Measurements from ENCODE around the gene SULT1E1. TPM values are rescaled to one million over a fixed set of nuclear protein-coding genes. Genes with fewer than 3 reads are reported as not detected.

SULT1E1 gene
- total RNA-seq, 1 donor from 2014 or later, result 1.4 TPM

DNA sequence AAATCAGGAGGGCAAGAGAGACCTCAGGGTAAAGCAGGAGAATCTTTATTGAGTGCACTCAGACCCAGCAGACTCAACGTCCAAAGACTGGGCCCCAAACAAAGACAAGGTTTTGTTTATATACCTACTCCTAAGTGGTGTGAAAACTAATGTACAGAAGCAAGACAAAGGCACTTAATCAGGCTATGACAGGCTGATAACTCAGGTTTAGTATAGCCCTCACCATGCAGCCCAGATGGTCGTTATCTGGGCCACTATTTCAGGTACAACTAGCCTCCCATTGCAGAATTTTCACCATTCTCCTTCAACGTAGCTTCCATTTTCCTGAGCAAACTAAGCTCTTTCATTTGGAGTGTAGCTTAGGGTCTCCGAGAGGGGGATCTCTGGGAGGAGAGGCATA, 36.9 kb downstream of the SULT1E1 start:
- no peak overlapping the region for H3K27ac ChIP-seq
- intact Hi-C loops (cut with DNase I), result no loop called here

DNA sequence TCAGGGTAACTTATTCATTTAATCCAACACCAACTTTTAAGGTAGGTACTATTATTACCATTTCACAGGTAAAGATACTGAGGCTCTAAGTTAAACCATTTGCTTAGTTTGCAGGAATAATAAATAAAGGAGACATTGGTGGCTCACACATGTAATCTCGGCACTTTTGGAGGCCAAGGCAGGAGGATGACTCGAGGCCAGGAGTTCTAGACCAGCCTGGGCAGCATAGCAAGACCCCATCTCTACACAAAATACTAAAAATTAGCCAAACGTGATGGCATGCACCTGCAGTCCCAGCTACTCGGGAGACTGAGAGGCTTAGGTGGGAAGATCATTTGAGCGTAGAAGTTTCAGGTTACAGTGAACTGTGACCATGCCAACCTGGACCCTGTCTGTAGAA, 37.7 kb downstream of the SULT1E1 start:
- intact Hi-C loops (cut with DNase I), result no loop called here

More for the DNA sequence above, 36.9 kb downstream of the SULT1E1 start:
- Histone ChIP-seq H3K4me3 (no peak overlapping the region), H3K4me1 (no peaks in the 10 kb centered on the region), H3K36me3 (no peaks in the 10 kb centered on the region), H3K9me3 (no peaks in the 10 kb centered on the region), H3K27me3 (no peaks in the 10 kb centered on the region)
- no peak for DNase-seq
- no peak for ATAC-seq
- TF ChIP-seq, protein P1, sequence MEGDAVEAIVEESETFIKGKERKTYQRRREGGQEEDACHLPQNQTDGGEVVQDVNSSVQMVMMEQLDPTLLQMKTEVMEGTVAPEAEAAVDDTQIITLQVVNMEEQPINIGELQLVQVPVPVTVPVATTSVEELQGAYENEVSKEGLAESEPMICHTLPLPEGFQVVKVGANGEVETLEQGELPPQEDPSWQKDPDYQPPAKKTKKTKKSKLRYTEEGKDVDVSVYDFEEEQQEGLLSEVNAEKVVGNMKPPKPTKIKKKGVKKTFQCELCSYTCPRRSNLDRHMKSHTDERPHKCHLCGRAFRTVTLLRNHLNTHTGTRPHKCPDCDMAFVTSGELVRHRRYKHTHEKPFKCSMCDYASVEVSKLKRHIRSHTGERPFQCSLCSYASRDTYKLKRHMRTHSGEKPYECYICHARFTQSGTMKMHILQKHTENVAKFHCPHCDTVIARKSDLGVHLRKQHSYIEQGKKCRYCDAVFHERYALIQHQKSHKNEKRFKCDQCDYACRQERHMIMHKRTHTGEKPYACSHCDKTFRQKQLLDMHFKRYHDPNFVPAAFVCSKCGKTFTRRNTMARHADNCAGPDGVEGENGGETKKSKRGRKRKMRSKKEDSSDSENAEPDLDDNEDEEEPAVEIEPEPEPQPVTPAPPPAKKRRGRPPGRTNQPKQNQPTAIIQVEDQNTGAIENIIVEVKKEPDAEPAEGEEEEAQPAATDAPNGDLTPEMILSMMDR (IDR thresholded peaks at IDR 0.05), result no peak

DNA sequence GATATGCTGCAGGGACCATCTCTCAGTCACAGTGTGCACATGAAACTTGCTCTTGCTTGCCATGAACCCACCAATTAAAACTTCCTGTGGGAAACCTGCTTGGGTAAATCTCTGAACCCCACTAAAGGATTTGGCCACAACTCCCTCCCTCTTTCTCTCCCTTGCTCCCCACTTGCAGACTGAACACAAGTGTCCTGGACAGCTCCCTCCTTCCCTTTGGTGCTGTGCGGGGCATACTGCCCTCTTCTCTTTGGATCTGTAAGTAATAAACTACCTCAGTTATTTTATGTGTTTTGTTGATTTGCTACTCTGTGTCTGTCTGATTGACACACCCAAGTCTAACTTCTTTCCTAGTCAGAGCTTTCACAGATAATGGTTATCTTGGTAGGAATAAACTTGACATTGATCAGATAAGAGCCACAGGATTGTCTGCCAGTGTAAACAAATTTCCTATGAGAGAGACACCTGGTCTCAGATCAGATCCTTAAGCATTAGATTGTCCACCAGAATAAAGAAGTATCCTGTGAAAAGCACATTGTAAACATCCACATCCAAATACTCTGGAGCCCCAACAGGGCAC, 41.8 kb downstream of the SULT1E1 start:
- no peak overlapping the region for H3K27ac ChIP-seq
- ATAC-seq (no peak), DNase-seq (no peak)
- H3K36me3 ChIP-seq, result no peaks in the 10 kb centered on the region
- H3K4me1 ChIP-seq, result no peaks in the 10 kb centered on the region
- intact Hi-C loops (cut with DNase I), result no loop called here
- TF ChIP-seq, protein P1 (IDR thresholded peaks at IDR 0.05), result no peak
- H3K27me3 ChIP-seq, result no peaks in the 10 kb centered on the region
- no peak overlapping the region for H3K4me3 ChIP-seq
- no peaks in the 10 kb centered on the region for H3K9me3 ChIP-seq

More for the DNA sequence above, 37.7 kb downstream of the SULT1E1 start:
- H3K4me3 ChIP-seq, result no peak overlapping the region
- ATAC-seq, result no peak
- no peak for DNase-seq
- H3K27ac ChIP-seq, result no peak overlapping the region
- no peaks in the 10 kb centered on the region for H3K27me3 ChIP-seq
- no peaks in the 10 kb centered on the region for H3K9me3 ChIP-seq
- TF ChIP-seq, protein P1 (IDR thresholded peaks at IDR 0.05), result no peak
- H3K4me1 ChIP-seq, result no peaks in the 10 kb centered on the region
- H3K36me3 ChIP-seq, result no peaks in the 10 kb centered on the region

DNA sequence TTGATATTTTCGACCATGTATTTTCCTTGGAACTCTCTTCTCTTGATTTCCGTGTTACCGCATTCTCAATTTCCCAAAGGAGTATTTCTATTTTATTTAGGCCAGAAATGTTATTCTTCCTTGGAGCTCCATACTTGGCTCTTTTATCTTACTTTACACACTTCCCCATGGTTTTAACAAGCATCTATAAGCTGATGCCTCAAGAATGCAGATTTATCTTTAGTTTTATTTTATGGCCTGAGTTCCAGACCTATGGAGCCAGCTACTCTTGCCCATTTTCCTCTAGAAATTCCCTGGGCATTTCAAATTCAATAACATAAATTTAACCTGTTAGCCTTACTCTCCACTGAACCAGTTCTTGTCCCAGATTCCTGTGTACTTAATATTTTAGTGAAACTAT, 43.7 kb downstream of the SULT1E1 start:
- Histone ChIP-seq H3K9me3 (no peaks in the 10 kb centered on the region), H3K4me1 (no peaks in the 10 kb centered on the region), H3K4me3 (no peak overlapping the region), H3K27ac (no peak overlapping the region), H3K36me3 (no peaks in the 10 kb centered on the region), H3K27me3 (no peaks in the 10 kb centered on the region)
- TF ChIP-seq, protein P1 (IDR thresholded peaks at IDR 0.05), result no peak
- ATAC-seq (no peak), DNase-seq (no peak)
- intact Hi-C loops (cut with DNase I), result no loop called here

DNA sequence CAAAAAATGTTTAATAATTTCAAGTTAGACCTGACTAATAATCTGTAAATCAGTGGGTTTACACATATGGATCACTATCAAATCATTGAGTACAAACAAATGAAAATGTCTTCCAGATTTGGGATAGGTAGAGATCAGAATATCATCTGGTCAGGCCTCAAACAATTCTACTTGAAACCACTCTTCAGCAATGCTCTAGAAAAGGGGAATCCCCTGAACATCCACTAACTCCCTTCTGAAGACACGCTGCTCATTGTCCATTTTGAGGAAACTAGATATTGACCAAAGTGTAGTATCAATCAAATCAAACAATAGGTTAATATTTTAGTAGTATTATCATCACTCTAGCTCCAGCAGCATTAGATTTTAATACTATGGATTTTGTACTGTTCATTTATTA, 46.3 kb downstream of the SULT1E1 start:
- intact Hi-C loops (cut with DNase I), result no loop called here
- H3K4me3 ChIP-seq, result no peak overlapping the region
- H3K36me3 ChIP-seq, result no peaks in the 10 kb centered on the region
- H3K9me3 ChIP-seq, result no peaks in the 10 kb centered on the region
- TF ChIP-seq, protein P1 (IDR thresholded peaks at IDR 0.05), result no peak
- no peaks in the 10 kb centered on the region for H3K27me3 ChIP-seq
- DNase-seq (no peak), ATAC-seq (no peak)
- H3K4me1 ChIP-seq, result no peaks in the 10 kb centered on the region
- H3K27ac ChIP-seq, result no peak overlapping the region

DNA sequence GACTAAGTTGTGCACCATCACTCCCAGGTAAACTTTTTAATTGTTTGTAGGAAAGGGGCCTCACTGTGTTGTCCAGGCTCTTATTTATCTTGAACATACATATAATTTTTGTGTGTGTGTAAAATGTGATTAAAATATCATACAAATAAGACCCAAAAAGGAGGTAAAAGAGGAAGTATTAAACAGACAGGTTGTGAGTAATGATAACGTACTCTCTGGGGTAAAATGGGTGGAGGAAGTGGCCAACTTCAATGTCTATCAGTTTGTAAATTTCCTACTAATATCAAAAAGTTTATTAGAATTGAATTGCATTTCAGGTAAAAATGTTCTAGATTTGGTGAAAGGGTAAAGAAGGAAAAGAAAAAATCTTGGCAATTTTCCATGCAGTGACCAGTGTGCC, 48.8 kb downstream of the SULT1E1 start:
- Histone ChIP-seq H3K9me3 (no peaks in the 10 kb centered on the region), H3K27me3 (no peaks in the 10 kb centered on the region), H3K4me1 (no peaks in the 10 kb centered on the region), H3K27ac (no peak overlapping the region), H3K36me3 (no peaks in the 10 kb centered on the region), H3K4me3 (no peak overlapping the region)
- DNase-seq, result no peak
- ATAC-seq, result no peak
- intact Hi-C loops (cut with DNase I), result no loop called here
- TF ChIP-seq, protein P1 (IDR thresholded peaks at IDR 0.05), result no peak

Data from upper lobe of right lung (tissue), 1 donor.